Measurements from ENCODE around the gene TMEM92. TPM values are rescaled to one million over a fixed set of nuclear protein-coding genes. Genes with fewer than 3 reads are reported as not detected.

The TMEM92 gene
- total RNA-seq = not detected in 2 replicates

DNA sequence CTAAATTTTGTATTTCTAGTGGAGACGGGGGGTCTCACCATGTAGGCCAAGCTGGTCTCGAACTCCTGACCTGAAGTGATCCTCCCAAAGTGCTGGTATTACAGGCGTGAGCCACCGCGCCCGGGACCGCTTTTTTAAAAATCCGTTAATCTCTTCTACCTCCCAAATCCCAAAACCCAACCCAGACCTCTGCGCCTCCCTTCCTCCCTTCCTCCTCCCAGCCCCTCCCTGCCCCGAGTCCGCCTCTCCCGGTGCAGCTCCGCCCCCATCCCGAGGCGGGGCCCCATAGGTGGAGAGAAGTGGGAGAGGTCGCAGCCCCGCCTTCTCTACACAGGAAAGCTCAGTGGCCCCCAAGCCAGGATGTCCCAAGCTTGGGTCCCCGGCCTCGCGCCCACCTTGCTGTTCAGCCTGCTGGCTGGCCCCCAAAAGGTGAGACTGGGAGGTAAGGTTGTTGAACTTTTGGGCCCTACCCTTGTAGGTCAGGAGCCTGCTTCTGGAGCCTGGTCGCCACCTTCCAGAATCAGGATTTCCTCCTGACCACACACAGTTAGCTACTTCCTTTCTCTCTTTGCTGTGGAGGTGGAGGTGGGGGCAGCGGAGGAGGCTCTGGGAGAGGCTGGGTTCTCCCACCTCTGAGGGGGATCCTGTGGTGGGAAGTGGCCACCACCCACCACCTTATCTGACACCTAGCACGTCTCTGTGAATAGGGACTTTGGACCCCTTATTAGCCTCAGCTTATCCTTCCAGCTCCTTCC lies at the start of gene TMEM92:
Gene TMEM92 (plus strand): TSS at position 325 of the 755 bp plus-strand sequence. CDS start 36 bp downstream, at position 361.

Small RNA genes within 50 kb of the gene (small RNA-seq; reads per million reads assigned to genes)
- not detected for gene SUMO2P7

Other genes with a start within 250 kb of the TMEM92 start
- 21.7 and 133 TPM in 2 replicates for gene ITGA3, start 218.4 kb upstream of the TMEM92 start, total RNA-seq
- 12.3 and 26.1 TPM in 2 replicates for gene PDK2, start 179.1 kb upstream of the TMEM92 start, total RNA-seq
- 0.37 and 0.59 TPM in 2 replicates for gene SAMD14, start 144.3 kb upstream of the TMEM92 start, total RNA-seq
- 27.2 and 38.5 TPM in 2 replicates for gene PPP1R9B, start 123.8 kb upstream of the TMEM92 start, total RNA-seq
- gene SGCA, start 108.5 kb upstream of the TMEM92 start, total RNA-seq = not detected in 2 replicates
- 577 and 1,334 TPM in 2 replicates for gene COL1A1, start 72.8 kb upstream of the TMEM92 start, total RNA-seq
- gene XYLT2, start 71.7 kb downstream of the TMEM92 start, total RNA-seq = 36.7 and 46.1 TPM in 2 replicates
- 46.1 and 60.3 TPM in 2 replicates for gene MRPL27, start 98.7 kb downstream of the TMEM92 start, total RNA-seq
- gene EME1, start 98.8 kb downstream of the TMEM92 start, total RNA-seq = 9.4 and 10.3 TPM in 2 replicates
- gene LRRC59, start 123.1 kb downstream of the TMEM92 start, total RNA-seq = 172 and 222 TPM in 2 replicates
- gene ACSF2, start 151.8 kb downstream of the TMEM92 start, total RNA-seq = 10.0 and 15.4 TPM in 2 replicates
- gene CHAD, start 194.4 kb downstream of the TMEM92 start, total RNA-seq = not detected in 2 replicates
- 25.0 and 34.2 TPM in 2 replicates for gene RSAD1, start 204.4 kb downstream of the TMEM92 start, total RNA-seq
- 0.98 and 1.1 TPM in 2 replicates for gene MYCBPAP, start 234.0 kb downstream of the TMEM92 start, total RNA-seq

Measured in subcutaneous preadipocyte (primary cell).